Esophagus muscularis mucosa (tissue), 4 donors: ENCODE data around the gene MAP4K4.

ENCODE experiments used
- EP300 ChIP-seq: sonication (generic); formaldehyde crosslinking; IDR thresholded peaks from one replicate; pipeline ENCODE4 v1.6.1; 2017; ENCODE audit warnings: antibody characterized with exemption
- POLR2A ChIP-seq: fragments of 450-650 bp; IDR thresholded peaks from one replicate; pipeline ENCODE4 v1.6.1; 2017; ENCODE audit warnings: antibody characterized with exemption, moderate library complexity, mild to moderate bottlenecking, low read depth
- POLR2AphosphoS5 ChIP-seq, 2 donors: sonication (generic); formaldehyde crosslinking; IDR thresholded peaks; one replicate each; pipeline ENCODE4 v1.6.1; 2017; ENCODE audit warnings: antibody characterized with exemption in 2 of 2
- TF ChIP-seq, protein P1 (sequence below), 3 experiments: fragments of 200-600 bp in 2 of 3; fragments of 450-650 bp in 1 of 3; sonication (generic) in 2 of 3; IDR thresholded peaks; one replicate each; pipeline ENCODE4 v1.5.1; 2017 to 2019; ENCODE audit warnings: antibody characterized with exemption in 3 of 3, mild to moderate bottlenecking in 2 of 3, moderate library complexity in 1 of 3

DNA sequence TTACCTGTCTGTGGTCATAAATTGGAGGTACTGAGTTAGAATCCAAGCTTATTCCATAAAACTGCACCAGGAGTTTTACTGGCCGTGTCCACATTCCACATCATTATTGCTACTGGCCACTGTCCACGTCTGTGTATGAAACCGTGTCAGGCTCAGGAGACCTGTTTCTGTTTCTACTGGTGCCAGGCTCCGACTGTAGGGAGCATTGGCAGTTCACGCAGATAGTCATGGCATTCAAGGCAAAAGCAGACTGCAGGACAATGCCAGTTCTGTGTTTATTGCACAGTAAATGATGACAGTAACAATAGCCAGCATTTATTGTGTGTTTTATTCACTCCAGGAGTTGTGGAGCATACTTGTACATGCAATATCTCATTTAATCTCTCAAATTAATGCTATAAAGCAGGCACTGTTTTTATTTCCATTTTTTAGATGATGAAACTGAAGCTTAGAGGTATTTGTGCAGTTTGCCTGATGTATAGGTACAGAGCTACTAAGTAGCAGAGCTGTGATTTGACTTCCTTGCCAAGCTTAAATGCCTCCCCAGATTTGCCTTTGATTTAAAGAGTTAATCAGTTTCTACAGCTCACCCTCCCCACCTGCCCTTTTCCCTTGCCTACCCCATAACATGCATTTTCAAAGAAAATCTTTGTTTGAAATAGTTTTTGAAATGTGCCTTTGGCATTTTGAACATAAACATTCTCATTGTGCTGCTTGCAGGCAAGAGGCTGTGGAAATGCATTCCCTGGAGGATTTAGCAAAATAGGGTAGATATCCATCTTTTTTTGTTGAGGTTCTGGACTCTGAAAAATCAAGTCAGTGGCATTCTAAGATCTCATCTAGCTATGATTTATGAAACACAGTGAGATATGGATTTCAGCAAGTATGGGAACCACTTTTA is 55.5 kb downstream of the MAP4K4 start:
- TF ChIP-seq, protein P1, sequence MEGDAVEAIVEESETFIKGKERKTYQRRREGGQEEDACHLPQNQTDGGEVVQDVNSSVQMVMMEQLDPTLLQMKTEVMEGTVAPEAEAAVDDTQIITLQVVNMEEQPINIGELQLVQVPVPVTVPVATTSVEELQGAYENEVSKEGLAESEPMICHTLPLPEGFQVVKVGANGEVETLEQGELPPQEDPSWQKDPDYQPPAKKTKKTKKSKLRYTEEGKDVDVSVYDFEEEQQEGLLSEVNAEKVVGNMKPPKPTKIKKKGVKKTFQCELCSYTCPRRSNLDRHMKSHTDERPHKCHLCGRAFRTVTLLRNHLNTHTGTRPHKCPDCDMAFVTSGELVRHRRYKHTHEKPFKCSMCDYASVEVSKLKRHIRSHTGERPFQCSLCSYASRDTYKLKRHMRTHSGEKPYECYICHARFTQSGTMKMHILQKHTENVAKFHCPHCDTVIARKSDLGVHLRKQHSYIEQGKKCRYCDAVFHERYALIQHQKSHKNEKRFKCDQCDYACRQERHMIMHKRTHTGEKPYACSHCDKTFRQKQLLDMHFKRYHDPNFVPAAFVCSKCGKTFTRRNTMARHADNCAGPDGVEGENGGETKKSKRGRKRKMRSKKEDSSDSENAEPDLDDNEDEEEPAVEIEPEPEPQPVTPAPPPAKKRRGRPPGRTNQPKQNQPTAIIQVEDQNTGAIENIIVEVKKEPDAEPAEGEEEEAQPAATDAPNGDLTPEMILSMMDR (IDR thresholded peaks at IDR 0.05), result no peak
- TF ChIP-seq POLR2A (no peak), EP300 (no peak), POLR2AphosphoS5 (IDR thresholded peaks at IDR 0.05) (no peak)
